GM18508 (cell line): ENCODE results near the gene SYNDIG1.
A peak's percentile ranks its signal among the peaks of the same experiment; 100 is the strongest.

ENCODE experiments used
- ATAC-seq: cut with Tn5 transposase; IDR thresholded peaks from one replicate; pipeline ENCODE4 v1.9.1; 2021; ENCODE audit warnings: moderate number of reproducible peaks; ENCODE audit not compliant: insufficient read depth, unreplicated experiment

Gene SYNDIG1

GRCh38 chr20:24598996-24599395 is 129.6 kb downstream of the SYNDIG1 start:
- ATAC-seq: no peak

DNA sequence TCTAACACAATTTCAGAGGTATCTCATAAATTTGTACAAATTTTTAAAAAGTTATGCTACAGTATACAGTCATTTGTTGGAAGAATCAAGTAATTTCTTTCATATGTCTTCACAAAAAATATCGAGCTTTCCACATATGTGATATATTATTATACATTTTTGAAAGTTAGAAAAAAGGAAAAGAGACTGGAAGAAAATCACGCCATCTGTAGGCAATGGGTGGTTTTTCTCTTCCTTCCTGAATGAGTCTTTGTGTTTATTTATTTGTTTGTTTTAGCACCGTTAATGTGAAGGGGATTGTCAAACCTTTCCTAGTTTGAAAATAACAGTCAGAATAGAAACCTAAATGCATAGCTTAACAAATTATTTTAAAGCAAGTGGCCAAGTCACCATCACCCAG is 130.6 kb downstream of the SYNDIG1 start:
- ATAC-seq: no peak

DNA sequence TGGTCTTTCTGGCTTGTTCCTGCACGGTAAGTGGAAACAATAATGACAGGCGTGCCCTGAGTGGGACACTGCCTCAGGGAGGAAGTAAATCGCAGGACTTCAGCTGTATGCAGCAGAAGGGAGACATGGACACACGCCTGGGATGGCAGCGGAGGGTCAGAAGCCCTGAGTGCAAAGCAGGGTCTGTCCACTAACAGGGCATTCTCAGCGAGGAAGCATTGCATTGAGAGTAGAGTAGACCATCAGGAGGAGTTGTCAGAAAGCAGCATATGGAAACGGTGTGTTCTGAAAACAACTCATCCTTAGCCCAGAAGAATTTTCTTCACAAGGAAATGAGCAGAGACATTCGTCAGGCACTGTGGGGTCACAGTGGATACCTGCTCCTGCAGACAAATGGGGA is 134.0 kb downstream of the SYNDIG1 start:
- no peak for ATAC-seq

DNA sequence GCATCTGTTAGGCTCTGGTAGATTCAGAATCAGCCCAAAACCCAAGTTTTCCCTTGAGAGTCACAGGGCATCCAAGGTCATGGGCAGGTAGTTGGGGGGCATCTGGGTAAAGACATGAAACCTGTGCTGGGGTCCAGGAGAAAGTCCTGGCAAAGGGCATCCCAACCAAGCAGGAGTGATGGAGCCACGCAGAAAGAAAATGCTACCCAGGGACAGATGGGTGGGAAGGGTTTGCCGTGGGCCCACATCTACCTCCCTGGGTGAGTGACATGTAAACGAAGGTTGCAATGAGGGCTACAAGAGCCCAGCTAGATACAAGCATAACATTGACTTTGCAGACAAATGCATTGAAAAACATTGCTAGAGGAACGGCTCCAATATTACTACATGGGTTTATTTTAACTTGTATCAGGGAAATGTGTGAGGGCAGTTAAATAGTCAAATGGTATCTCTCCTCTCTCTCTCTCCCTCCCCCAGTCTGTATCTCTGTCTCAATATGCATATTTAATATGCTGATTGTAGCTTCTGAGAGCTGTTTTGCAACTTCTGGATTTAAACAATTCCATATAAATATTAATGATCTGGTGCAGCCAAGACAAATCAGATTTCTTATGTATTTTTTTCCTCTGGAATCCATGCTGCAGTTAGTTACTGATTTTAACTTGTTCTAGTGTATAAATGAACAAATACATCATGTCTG is 135.7 kb downstream of the SYNDIG1 start:
- no peak for ATAC-seq

DNA sequence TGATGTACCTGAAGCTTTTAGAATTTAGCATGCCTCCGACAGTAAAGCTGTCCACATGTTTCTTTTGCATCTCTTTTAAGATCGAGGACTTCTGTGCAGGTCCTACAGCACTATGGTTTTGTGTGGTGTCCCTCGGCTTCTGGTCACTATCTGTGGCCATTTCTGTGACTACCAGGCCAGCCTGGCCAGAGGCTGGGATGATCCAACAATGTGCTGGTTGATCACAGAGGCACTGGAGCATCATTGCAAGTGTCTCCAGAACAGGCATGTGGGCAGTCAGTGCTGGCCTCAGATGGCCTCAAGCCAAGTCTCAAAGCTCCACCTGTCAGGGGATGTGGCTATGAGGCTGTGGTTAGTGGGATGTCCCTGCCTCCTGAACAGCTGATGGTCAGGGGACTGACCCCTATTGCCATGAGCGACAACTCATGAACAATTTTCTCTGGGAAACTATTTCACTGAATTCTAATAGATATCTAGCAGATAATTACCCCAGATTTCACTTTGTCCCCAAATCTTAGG is 136.6 kb downstream of the SYNDIG1 start:
- no peak for ATAC-seq

DNA sequence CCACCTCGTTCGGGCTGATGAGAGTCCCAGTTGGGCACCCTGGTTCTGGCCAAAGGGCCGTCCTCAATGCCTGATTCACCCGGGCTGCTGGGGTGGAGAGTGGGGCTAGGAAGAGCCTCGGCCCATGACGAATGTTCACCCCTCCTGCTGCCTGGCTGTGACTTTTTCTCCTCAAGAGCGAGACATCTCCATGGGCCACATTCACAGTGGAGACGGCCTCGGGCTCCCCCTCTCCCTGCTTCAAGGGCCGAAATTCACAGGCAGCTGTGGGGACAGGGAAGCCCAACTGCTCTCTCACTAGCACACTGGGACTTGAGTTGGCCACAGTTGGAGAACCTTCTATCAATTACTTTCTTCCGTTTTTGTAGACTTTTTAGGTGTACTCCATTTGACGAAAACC is 138.0 kb downstream of the SYNDIG1 start:
- no peak for ATAC-seq

- peak; percentile 60 for ATAC-seq
These were observed 139.7 kb downstream of the SYNDIG1 start for GRCh38 chr20:24608926-24609667.

GRCh38 chr20:24609757-24610156 is 140.3 kb downstream of the SYNDIG1 start:
- ATAC-seq: no peak

DNA sequence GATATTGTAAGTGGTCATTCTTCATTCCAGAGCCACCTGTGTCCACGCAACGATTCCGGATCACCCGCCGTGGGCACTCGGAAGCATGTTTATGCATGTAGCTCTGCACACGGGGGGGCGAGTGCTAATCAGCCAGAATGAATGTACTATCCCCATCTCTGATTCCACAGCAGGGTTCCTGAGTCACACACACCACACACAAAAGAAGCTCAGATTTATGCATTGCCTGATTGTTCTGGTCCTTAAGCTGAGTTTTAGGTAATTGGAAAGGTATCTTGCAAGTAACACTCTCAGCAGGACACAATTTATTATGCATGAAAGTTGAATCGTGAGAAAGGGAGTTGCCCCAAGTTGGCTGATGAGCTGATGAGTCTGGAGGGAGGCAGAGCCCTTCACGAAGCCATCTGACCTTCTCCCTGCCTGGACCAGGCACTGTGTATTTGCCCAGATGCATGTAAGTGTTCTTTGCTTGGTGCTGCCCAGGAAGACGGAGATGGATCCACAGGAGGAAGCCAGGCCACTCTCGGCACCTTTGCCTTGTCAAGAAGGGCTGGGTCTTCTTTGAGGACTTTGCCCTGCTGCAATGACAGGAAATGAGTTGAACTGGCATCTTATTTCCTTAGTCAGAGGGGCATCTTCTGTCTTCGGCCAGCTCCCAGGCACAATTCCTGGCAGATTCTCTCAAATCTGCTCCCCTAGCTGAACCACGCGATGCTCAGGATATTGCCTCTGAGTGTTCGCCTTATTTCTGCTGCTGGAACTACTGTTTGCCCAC is 141.1 kb downstream of the SYNDIG1 start:
- ATAC-seq: no peak

- no peak for ATAC-seq
These were observed 142.1 kb downstream of the SYNDIG1 start for GRCh38 chr20:24611360-24612140.

DNA sequence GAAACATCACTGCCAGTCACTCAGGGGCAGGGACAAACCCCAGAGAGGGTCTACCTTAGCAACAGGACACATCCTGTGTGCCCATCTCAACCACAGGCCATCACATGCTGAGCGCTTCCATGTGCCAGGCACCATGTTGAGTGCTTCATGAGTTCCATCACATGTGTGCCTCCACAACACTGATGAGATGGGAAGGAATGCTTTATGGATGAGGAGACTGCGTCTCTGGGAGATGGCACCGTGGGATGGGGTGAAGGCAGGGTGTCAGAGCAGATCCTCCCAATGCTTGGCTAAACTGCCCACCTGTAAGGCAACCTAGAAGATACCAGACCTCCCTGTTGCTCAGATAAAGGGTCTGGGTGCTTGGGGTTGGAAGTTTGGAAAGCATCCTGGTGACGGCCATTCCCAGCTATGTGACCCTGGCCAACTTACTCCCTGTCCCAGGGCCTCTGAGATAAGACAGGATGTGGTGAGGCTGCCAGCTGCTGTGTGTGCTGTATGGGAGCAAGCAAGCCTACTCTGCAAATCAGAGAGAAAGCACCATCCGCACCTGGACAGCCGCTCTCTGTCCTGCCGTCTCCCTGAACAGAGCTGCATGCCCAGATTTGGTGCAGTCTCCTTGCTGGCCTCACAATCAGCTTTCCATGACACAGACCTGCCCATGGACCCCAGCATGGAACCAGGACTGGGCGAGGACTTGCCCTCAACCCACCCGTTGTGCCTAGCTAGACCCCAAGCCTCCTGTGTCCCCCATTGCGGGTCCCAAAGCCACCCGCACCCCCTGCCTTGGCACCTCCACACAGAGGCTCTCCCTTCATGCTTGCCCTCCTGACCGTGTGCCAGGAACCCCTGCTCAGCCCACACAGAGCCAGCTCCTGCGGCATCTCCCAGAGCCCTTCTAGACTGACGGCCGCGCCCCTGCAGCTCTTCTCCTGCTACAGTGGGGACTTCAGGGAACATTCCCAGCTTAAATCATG is 143.7 kb downstream of the SYNDIG1 start:
- ATAC-seq: no peak

DNA sequence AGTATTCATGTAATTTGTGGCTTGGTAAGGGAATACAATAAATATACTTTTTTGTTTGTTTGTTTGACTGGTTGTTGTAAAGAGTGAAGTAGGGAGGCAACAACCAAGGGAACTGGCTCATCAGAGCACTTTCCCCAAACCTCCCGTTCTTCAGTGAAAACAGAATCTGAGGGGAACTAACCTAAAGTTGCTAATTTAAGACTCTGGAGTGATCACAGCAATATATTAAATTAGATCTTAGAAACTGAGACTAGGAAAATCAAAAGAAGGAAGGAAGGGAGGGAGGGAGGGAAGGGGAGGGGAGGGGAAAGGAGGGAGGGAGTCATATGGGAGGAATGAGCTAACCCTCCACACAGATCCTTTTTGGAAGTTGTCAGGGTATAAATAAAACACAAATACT is 144.9 kb downstream of the SYNDIG1 start:
- ATAC-seq: no peak

- no peak for ATAC-seq
These were observed 145.9 kb downstream of the SYNDIG1 start for GRCh38 chr20:24615353-24615752.

GRCh38 chr20:24616258-24617079 is 147.0 kb downstream of the SYNDIG1 start:
- no peak for ATAC-seq

- ATAC-seq: no peak
These were observed 147.6 kb downstream of the SYNDIG1 start for GRCh38 chr20:24617080-24617432.

GRCh38 chr20:24617757-24618450 is 148.5 kb downstream of the SYNDIG1 start:
- no peak for ATAC-seq

DNA sequence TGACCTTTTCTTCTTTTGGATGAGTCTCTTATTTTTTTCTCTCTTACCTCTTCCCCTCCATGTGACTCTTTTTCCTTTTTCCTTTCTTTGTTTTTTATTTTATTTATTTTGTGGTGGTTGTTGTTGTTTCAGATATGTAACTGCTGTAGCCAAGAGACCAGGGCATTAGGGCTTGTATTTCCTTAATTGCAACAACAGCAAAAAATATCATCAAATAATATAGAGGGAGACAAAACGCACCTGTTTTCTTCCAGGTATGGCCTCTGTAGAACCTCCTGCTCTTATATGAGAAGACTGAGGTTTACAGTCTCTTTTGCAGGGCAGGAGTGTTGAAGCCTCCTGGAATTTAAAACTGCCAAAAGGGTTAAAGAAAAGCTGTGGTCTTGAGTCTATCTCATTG is 149.3 kb downstream of the SYNDIG1 start:
- ATAC-seq: no peak

GRCh38 chr20:24619212-24619611 is 149.8 kb downstream of the SYNDIG1 start:
- peak; percentile 63 for ATAC-seq
